Left forelimb (tissue), 1 donor: ENCODE measurements around the gene ITGA4.

Experiments
- DNase-seq: peaks from one replicate; pipeline ENCODE4 v3.0.0-alpha.2; 2018; ENCODE audit warnings: low spot score

Gene ITGA4

GRCh38 chr2:181458871-181459270 lies 1.7 kb downstream of the ITGA4 start:
- no peak for DNase-seq

GRCh38 chr2:181459621-181460021 lies 2.4 kb downstream of the ITGA4 start:
- no peak for DNase-seq

- no peak for DNase-seq
Observed at GRCh38 chr2:181461056-181461997, 4.1 kb downstream of the ITGA4 start.

GRCh38 chr2:181462033-181462432 lies 4.8 kb downstream of the ITGA4 start:
- DNase-seq: no peak

GRCh38 chr2:181463588-181463987 lies 6.4 kb downstream of the ITGA4 start:
- no peak for DNase-seq

- DNase-seq: no peak
Observed at GRCh38 chr2:181464966-181465365, 7.8 kb downstream of the ITGA4 start.

- no peak for DNase-seq
Observed at GRCh38 chr2:181465676-181466375, 8.6 kb downstream of the ITGA4 start.

DNA sequence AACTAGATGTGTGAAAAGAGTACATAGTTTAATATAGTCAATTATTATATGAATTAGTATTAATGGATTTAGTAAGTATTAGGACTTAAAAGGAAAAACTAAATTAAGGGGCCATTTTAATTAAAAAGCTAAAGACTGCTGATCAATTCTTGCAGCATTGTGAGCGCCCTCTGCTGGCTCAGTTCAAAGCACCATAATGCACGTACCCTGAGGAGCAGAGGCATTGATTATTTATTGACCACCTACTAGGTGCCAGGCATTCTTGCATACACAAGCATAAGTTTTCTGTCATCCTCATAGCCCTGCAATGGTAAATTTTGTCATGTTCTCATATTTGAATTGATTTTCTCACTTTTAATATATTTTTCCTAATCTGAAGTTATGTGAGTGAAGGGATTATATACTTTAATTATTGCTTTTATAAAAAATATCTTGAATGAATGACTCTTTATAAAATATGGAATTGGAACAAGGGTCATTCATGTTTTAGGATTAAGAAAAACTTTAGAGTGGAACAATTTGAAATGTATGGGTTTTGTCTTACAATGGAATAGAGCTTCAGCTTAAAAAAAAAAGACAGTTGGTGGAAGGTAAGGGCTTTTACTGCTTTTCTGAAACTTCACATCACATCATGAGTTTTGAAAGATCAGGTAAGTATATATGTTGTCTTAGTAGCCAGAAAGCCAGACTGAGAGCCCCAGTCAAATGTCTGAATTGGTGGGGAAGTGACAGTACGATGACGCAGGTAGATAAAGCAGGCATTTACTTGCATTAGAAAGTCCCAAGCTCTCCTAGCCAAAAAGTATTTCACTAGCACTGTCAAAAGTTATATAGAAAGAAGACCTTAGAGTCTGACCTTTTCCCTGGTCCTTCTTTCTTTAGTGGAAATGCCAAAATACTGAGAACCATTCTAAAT lies 9.7 kb downstream of the ITGA4 start:
- DNase-seq: no peak

- no peak for DNase-seq
Observed at GRCh38 chr2:181467966-181468707, 11.0 kb downstream of the ITGA4 start.

DNA sequence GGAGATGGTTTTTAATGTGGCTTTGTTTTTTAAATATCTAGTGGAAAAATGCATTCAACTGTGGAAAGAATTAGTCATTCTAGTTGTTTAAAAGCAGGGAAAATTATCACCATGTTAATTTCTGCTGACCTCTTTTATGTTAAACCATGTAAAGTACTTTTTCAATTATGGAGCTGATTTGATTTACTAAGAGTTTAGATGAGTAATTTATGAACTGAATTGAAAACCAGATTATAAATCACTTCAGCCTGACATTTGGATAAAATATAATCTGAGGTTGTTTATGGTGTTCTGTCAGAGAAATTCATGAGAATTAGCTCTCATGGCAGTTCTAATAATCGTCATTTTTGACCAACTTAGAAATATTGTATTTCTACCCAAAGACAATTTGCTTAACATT lies 11.6 kb downstream of the ITGA4 start:
- no peak for DNase-seq

DNA sequence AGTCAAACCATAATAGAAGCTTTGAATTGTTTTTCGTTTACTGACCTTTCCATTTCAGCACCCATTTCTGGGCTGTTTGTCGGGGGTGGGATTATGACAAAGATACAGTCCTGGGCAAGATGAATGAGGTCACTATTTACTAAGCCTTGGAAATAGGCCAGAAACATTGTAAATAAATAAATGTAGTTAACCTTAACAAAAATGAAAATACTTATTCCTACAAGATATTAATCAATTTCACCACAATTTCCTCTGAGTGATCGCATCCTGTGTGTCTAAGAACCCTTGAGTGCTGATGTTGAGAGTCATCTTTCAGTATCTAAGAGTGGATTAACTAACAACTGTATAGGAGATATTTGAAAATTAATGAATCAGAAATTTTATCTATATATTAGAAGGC lies 14.0 kb downstream of the ITGA4 start:
- no peak for DNase-seq

DNA sequence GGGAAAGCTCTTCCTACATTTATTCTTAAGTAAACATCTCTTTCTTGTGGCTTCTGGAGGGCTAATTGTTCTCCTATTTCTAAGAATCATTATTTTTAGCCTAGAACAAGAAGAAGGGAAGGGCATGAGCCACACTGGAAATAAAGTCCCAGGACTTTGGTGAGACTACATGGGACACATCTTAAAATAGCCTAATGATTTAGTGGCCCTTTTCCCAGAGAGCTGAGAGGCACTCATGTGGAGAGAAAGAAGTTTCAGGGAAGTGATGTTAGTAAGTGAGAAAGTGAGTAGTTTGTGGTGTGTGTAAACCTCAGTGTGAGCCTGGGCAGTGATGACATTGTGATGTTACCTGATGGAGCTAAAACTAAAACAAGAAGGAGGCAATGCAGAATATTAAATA lies 14.6 kb downstream of the ITGA4 start:
- DNase-seq: no peak

DNA sequence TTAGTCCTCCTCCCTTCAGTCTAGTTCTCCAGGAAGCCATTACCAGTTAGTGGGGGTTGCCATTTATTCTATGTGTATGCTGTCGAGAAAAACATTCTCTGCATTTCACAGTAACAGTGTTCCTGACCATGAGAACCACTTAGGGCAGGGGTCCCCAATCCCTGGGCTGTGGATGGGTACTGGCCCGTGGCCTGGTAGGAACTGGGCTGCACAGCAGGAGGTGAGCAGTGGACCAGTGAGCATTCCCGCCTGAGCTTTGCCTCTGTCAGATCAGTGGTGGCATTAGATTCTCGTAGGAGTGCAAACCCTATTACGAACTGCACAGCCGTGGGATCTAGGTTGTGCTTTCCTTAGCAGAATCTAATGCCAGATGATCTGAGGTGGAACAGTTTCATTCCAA lies 15.8 kb downstream of the ITGA4 start:
- no peak for DNase-seq

DNA sequence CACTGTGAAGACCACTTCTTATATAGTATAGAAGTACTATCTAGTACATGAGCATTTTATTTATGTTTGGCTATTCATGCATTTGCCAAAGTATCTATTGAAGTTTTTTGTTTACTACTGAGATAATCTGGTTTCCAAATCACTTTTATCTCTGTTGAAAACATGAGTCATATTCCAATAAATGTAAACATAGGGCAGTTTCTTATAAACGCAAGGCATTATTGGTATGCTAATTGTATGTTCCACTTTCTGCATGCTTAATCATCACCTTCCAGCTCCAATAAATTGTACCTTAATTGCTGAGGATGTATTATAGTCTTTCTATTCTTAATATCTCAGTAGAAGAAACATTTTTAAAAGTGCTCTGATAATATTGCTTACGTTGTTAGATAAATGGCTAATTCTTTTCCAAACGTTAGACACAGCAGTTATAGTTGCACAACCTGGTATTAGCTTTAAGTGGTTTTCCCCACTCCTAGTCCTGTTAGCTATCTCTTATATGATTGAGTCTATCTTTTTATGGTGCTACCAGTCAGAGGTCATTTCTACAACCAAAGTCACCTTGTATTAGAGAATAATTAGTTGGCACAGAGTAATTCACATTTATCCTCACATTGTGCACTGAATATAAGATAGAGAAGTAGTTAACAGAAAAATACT lies 17.2 kb downstream of the ITGA4 start:
- no peak for DNase-seq

DNA sequence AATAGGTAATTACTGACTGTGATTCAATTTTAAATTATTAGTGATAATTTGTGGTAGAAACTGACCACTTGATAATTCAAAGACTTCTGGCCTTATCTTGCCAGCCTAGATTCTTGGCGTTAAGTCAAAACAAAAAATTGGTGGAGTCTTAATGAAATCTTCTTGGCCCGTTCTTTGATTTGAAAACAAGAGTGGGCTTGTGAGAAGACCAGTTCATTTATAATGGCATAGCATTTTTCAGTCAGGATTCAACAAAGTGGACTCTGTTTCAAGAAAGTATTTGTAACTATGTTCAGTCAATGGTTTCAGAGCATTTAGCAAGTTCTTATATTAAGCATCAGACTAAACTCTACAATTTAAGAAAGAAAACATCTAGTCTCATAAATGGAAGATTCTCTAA lies 26.0 kb downstream of the ITGA4 start:
- DNase-seq: no peak

- no peak for DNase-seq
Observed at GRCh38 chr2:181483876-181484275, 26.7 kb downstream of the ITGA4 start.

DNA sequence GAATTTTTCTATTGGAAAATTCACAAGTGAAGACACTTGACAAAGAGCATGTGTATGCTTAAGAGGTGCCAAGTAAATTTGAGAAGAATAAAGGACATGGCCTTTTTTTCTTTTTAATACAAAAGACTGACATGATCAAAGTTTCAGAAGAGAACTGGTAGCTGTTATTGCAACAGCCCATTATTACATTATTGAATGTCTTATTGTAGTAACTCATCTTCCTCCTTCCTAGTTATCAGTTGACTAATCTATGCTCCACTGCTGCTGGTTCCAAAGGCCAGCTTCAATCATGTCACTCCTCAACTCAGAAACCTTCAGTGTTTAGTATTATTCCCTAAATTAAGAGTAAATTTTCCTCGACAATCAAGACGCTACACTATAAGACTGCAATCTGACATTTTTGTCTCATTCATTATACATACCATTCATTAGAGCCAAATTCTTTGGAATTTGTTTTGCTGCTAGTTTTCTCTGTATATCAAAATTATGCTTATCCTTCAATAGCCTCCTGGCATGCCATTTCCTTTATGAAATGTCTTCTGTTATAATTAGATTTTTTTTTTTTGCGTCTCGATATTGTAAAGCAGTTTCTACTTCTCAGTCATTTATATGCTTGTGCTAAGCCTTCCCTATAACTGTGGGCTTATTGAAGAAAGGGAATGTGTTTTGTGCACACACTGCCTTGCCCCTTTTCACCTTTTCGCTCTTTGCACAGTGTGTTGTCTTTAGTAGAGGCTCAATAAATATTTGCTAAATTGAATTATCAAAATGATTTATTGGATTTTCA lies 27.9 kb downstream of the ITGA4 start:
- no peak for DNase-seq

DNA sequence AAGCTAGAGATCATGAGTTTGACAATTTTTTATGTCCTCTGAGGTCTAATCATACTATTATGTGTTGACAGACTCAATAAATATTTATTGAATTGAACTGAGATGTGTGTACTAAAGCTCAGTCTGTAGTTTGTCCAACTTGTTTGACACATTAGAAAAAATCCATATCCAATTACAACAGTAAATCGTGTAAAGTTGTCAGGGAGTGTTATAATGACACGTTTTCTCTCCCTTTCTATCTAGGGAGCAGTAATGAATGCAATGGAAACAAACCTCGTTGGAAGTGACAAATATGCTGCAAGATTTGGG lies 28.4 kb downstream of the ITGA4 start:
- DNase-seq: no peak

DNA sequence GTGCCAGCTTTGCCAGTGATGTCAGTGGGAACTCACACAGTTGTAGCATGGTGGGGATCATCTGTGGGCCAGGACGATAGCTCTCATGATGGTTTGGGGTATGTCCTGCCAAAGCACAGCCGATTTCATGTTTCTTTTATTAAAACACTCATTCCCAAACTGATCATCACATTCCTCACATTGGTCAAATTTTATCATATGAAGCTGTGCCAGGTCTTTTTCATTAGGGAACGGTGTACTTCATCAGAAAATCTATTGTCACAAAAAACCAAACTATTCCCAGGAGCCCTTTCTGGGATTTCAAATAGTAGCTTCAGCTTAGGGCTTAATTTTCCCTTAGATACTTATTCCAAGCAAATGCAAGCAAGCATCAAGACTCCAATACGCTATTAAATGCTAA lies 42.0 kb downstream of the ITGA4 start:
- no peak for DNase-seq

DNA sequence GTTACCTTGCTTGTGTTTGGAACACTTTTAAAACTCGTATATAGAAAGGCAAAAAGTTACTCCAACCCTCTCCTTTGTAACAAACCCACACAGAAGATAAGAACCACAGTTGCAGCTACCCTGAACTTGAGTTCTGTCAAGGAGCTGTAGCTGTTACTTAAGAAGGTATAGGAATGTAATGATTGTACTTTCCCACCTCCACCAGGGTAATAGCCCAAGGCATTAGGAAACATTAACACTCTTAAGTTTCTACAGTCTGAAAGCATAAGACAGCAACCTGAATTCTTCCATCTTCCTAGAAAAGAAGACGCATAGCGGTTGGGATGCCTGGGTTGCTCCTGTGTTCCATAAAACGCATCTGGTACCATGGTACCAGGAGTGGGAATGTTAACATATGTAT lies 43.0 kb downstream of the ITGA4 start:
- no peak for DNase-seq
